Esophagus squamous epithelium (tissue), 5 donors: ENCODE results near the gene FBXW11. TPM values are rescaled to one million over a fixed set of nuclear protein-coding genes. Genes with fewer than 3 reads are reported as not detected.

Source experiments
- DNase-seq: peaks from one replicate; lab custom pipeline; 2025; lab: John Stamatoyannopoulos, UW
- H3K27ac ChIP-seq, 4 donors: fragments of 200-600 bp; sonication (generic); one replicate each; pipeline ENCODE4 v1.5.1; 2016 to 2019; ENCODE audit warnings: mild to moderate bottlenecking in 1 of 4
- H3K27me3 ChIP-seq, 4 donors: fragments of 200-600 bp; sonication (generic); 1 replicate in 3 of 4; 2 replicates in 1 of 4; pipeline versions ENCODE4 v1.5.1 to v1.6.0; 2017 to 2021; ENCODE audit warnings: antibody characterized with exemption in 1 of 4
- H3K36me3 ChIP-seq, 3 donors: fragments of 200-600 bp; sonication (generic); one replicate each; pipeline ENCODE4 v1.5.1; 2016 to 2019
- H3K4me1 ChIP-seq, 3 donors: fragments of 200-600 bp; sonication (generic); one replicate each; pipeline ENCODE4 v1.5.1; 2017 to 2019
- H3K4me3 ChIP-seq, 4 donors: fragments of 200-600 bp; sonication (generic); 1 replicate in 3 of 4; 2 replicates in 1 of 4; pipeline ENCODE4 v1.5.1; 2016 to 2019; ENCODE audit warnings: mild to moderate bottlenecking in 2 of 4, moderate library complexity in 1 of 4
- H3K9me3 ChIP-seq, 3 donors: fragments of 200-600 bp; sonication (generic); one replicate each; pipeline ENCODE4 v1.5.1; 2016 to 2019
- CTCF ChIP-seq, 6 experiments: fragments of 450-650 bp in 4 of 6; fragments of 200-600 bp in 2 of 6; sonication (generic) in 2 of 6; IDR thresholded peaks; one replicate each; pipeline ENCODE4 v1.5.1; 2016 to 2019; ENCODE audit warnings: antibody characterized with exemption in 6 of 6, mild to moderate bottlenecking in 4 of 6, moderate library complexity in 4 of 6
- POLR2A ChIP-seq, 4 donors: fragments of 450-650 bp; IDR thresholded peaks; one replicate each; pipeline ENCODE4 v1.6.1; 2017; ENCODE audit warnings: antibody characterized with exemption in 4 of 4, mild to moderate bottlenecking in 4 of 4, moderate library complexity in 3 of 4
- WGBS, 2 donors: methylation state at CpG; one replicate each; pipeline ENCODE4 v1.1.5; 2018; 5-methylcytosine and 5-hydroxymethylcytosine counted together
- intact Hi-C: fragments of 100-400 bp; cut with DNase I; formaldehyde crosslinking; loops from one replicate; pipeline ENCODE4 v1.15.0; 2022
- total RNA-seq, 4 donors: library from RNA; depleted of rRNA; stranded (reverse); fragments of >200 nt; gene quantifications; one replicate each; pipeline ENCODE4 v1.1.0, GENCODE V29; 2016
- donor health status: DM: yes; HTN: yes; CAD: no.

FBXW11 gene
- total RNA-seq, 4 donors from 2014 or later = 43.5 to 63.2 (median 49.0) TPM

GRCh38 chr5:171855798-171856763, 150.4 kb downstream of the FBXW11 start:
- H3K9me3 ChIP-seq = no peaks in the 10 kb centered on the region
- no peak overlapping the region for H3K4me3 ChIP-seq
- H3K27me3 ChIP-seq = no peaks in the 10 kb centered on the region
- WGBS, 2 donors = 76 to 81% methylated on average over 17 of the region's 17 CpGs
- TF ChIP-seq CTCF (IDR thresholded peaks at IDR 0.05) (no peak), POLR2A (IDR thresholded peaks at IDR 0.05) (no peak)
- DNase-seq = no peak
- H3K36me3 ChIP-seq = peaks cover 0 to 16% (median 0%) of the 10 kb centered on the region in 3 donors
- no peak overlapping the region for H3K27ac ChIP-seq
- H3K4me1 ChIP-seq = no peaks in the 10 kb centered on the region
- intact Hi-C loops = no loop called here

DNA sequence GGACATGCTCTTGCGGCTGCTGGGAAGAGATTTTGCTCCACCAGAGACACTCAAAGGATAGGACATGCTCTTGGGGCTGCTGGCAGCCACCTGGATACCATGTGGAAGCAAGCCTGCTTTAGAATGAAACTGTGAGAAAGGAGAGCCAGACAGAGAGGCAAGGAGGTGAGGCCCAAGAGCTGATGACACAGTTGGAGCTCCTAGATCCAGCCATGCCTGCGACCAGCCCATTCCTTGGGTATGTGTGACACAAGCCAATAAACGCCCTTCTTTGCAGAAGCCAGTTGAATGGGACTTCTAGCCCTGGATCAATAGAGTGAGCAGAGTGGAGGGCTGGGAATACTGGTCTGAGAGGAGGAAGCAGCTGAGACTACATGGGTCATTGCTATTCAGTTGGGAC, 151.2 kb downstream of the FBXW11 start:
- no peaks in the 10 kb centered on the region for H3K9me3 ChIP-seq
- no peak overlapping the region for H3K27ac ChIP-seq
- DNase-seq = no peak
- H3K36me3 ChIP-seq = peaks cover 0 to 8% (median 0%) of the 10 kb centered on the region in 3 donors
- H3K27me3 ChIP-seq = no peaks in the 10 kb centered on the region
- intact Hi-C loops = no loop called here
- no peak overlapping the region for H3K4me3 ChIP-seq
- no peak for TF ChIP-seq POLR2A (IDR thresholded peaks at IDR 0.05)
- TF ChIP-seq CTCF (IDR thresholded peaks at IDR 0.05) = no peak
- WGBS, 2 donors = 92 to 100% methylated on average over 2 of the region's 3 CpGs
- no peaks in the 10 kb centered on the region for H3K4me1 ChIP-seq

- no peak overlapping the region for H3K27ac ChIP-seq
- no peaks in the 10 kb centered on the region for H3K9me3 ChIP-seq
- no peaks in the 10 kb centered on the region for H3K4me1 ChIP-seq
- intact Hi-C loops = no loop called here
- 88 to 89% methylated on average over 7 to 8 of the region's 8 CpGs for WGBS, 2 donors
- no peak overlapping the region for H3K4me3 ChIP-seq
- H3K27me3 ChIP-seq = no peaks in the 10 kb centered on the region
- no peak for TF ChIP-seq CTCF (IDR thresholded peaks at IDR 0.05)
- TF ChIP-seq POLR2A (IDR thresholded peaks at IDR 0.05) = no peak
- no peak for DNase-seq
- no peaks in the 10 kb centered on the region for H3K36me3 ChIP-seq
These were observed 154.2 kb downstream of the FBXW11 start for GRCh38 chr5:171852255-171852681.

DNA sequence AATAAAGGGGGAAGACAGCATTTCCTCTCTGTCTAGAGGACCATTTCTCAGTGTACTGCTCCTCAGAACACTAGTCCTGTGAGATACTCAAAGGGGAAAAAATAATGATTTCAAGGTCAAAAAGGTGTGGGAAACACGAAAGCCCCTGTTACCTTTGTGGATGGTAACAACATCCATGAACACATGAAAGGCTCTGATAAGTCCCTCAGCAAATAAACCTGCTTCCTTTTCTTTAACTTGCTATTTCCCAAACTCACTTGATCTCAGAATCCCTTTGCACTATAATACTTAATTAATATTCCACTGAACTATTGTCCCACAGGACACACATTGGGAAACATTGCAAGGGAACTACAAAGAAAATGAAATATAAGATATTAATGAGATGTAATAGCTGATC, 155.2 kb downstream of the FBXW11 start:
- Histone ChIP-seq H3K27me3 (no peaks in the 10 kb centered on the region), H3K9me3 (no peaks in the 10 kb centered on the region), H3K27ac (no peak overlapping the region), H3K4me1 (no peaks in the 10 kb centered on the region), H3K4me3 (no peak overlapping the region), H3K36me3 (no peaks in the 10 kb centered on the region)
- TF ChIP-seq CTCF (IDR thresholded peaks at IDR 0.05) (no peak), POLR2A (IDR thresholded peaks at IDR 0.05) (no peak)
- no peak for DNase-seq
- intact Hi-C loops = no loop called here
- WGBS, 2 donors = 67 to 93% methylated on average over 1 of the region's 1 CpG

- TF ChIP-seq CTCF (IDR thresholded peaks at IDR 0.05) (peak in 2 of 6 experiments; percentile 9 to 12), POLR2A (IDR thresholded peaks at IDR 0.05) (no peak)
- 68 to 74% methylated on average over 9 of the region's 9 CpGs for WGBS, 2 donors
- DNase-seq = no peak
These were observed 156.0 kb downstream of the FBXW11 start for GRCh38 chr5:171850324-171850947.

More at GRCh38 chr5:171850324-171850947, 156.0 kb downstream of the FBXW11 start:
- no peak overlapping the region for H3K27ac ChIP-seq
- H3K4me3 ChIP-seq = no peak overlapping the region
- H3K4me1 ChIP-seq = no peaks in the 10 kb centered on the region
- no peaks in the 10 kb centered on the region for H3K27me3 ChIP-seq
- no peaks in the 10 kb centered on the region for H3K36me3 ChIP-seq
- intact Hi-C loops = no loop called here
- H3K9me3 ChIP-seq = no peaks in the 10 kb centered on the region
